HCT116 (cell line): ENCODE data around the gene ACBD3. TPM values are rescaled to one million over a fixed set of nuclear protein-coding genes. Genes with fewer than 3 reads are reported as not detected.

Experiments used
- ATAC-seq: fragments of 200-7000 bp; cut with Tn5 transposase; 2 replicates; pipeline ENCODE4 v1.9.1; 2020; ENCODE audit warnings: mild to moderate bottlenecking, moderate library complexity
- BruUV-seq: library from RNA; stranded (reverse); fragments of 400-500 nt; replicated peaks from 2 replicates; lab custom pipeline; 2021; lab: Mats Ljungman, UMichigan
- CTCF ChIA-PET: fragments of 300-600 bp; sonication (Branson Sonifier 250); formaldehyde crosslinking; loops from one replicate; lab custom pipeline; 2021; ENCODE audit warnings: antibody characterized with exemption; lab: Charles Lee
- POLR2A ChIA-PET: fragments of 300-600, 350-600 bp; sonication (Branson Sonifier 250); formaldehyde crosslinking; loops from one replicate; lab custom pipeline; 2021; ENCODE audit warnings: antibody characterized with exemption; lab: Charles Lee
- RAD21 ChIA-PET, 2 experiments: fragments of 300-600 bp; sonication (Branson Sonifier 250); formaldehyde crosslinking; loops; one replicate each; lab custom pipeline; 2023; ENCODE audit warnings: low total read pairs in 2 of 2; ENCODE audit not compliant: uncharacterized antibody in 2 of 2, unreplicated experiment in 2 of 2, low non-redundant PET in 1 of 2; lab: Charles Lee
- DNase-seq: peaks from one replicate; pipeline ENCODE4 v3.0.0-alpha.2; 2010; ENCODE audit warnings: low read depth, low spot score
- H2AFZ ChIP-seq: fragments of 200-600 bp; shearing (Covaris generic), sonication (generic); 2 replicates; pipeline ENCODE4 v1.6.1; 2017; ENCODE audit warnings: low read depth, mixed run types, mixed read lengths, antibody characterized with exemption, low read length; ENCODE audit not compliant: poor library complexity, severe bottlenecking
- H3K27ac ChIP-seq: 2 replicates; pipeline ENCODE4 v1.5.1; 2012; ENCODE audit warnings: low read depth, low read length
- H3K27me3 ChIP-seq: fragments of 200-600 bp; sonication (generic); 2 replicates; pipeline ENCODE4 v1.6.1; 2016; ENCODE audit warnings: mixed run types, low read length, mixed read lengths; ENCODE audit not compliant: insufficient read depth
- H3K36me3 ChIP-seq, 2 experiments: fragments of 200-500 bp in 1 of 2; fragments of 200-600 bp in 1 of 2; sonication (Bioruptor generic) in 1 of 2; sonication (generic) in 1 of 2; 2 replicates each; pipeline versions ENCODE4 v1.5.1 to v1.6.1; 2014 to 2016; ENCODE audit warnings: low read length in 2 of 2, inconsistent platforms in 1 of 2, mixed read lengths in 1 of 2, mixed run types in 1 of 2; ENCODE audit not compliant: insufficient read depth in 2 of 2, control insufficient read depth in 1 of 2
- H3K4me1 ChIP-seq, 2 experiments: fragments of 200-600 bp in 1 of 2; sonication (generic) in 1 of 2; 2 replicates each; pipeline versions ENCODE4 v1.5.1 to v1.6.1; 2012 to 2017; ENCODE audit warnings: low read length in 2 of 2, inconsistent platforms in 1 of 2, mild to moderate bottlenecking in 1 of 2, mixed read lengths in 1 of 2, mixed run types in 1 of 2, moderate library complexity in 1 of 2; ENCODE audit not compliant: insufficient read depth in 2 of 2, control insufficient read depth in 1 of 2
- H3K4me2 ChIP-seq: fragments of 200-600 bp; sonication (generic); 2 replicates; pipeline ENCODE4 v1.6.1; 2017; ENCODE audit warnings: mixed run types, low read length, mixed read lengths
- H3K4me3 ChIP-seq, 2 experiments: fragments of 200-600 bp in 1 of 2; sonication (generic) in 1 of 2; replicated peaks in 1 of 2; 2 replicates each; pipeline ENCODE4 v1.5.1; 2011 to 2016; ENCODE audit warnings: low read length in 2 of 2, control low read depth in 1 of 2, low read depth in 1 of 2, mild to moderate bottlenecking in 1 of 2, mixed read lengths in 1 of 2, mixed run types in 1 of 2
- H3K79me2 ChIP-seq: fragments of 200-600 bp; sonication (generic); 2 replicates; pipeline ENCODE4 v1.6.1; 2017; ENCODE audit warnings: mild to moderate bottlenecking, mixed run types, low read length, moderate library complexity, mixed read lengths; ENCODE audit not compliant: insufficient read depth
- H3K9ac ChIP-seq: fragments of 200-600 bp; sonication (generic); 2 replicates; pipeline ENCODE4 v1.6.1; 2016; ENCODE audit warnings: low read length, mixed read lengths
- H3K9me2 ChIP-seq: fragments of 200-600 bp; sonication (generic), shearing (Covaris generic); 2 replicates; pipeline ENCODE4 v1.6.1; 2017; ENCODE audit warnings: mixed run types, mild to moderate bottlenecking, moderate library complexity; ENCODE audit not compliant: insufficient read depth
- H3K9me3 ChIP-seq, 2 experiments: fragments of 200-500 bp in 1 of 2; fragments of 200-600 bp in 1 of 2; sonication (Bioruptor generic) in 1 of 2; sonication (generic) in 1 of 2; 2 replicates each; pipeline ENCODE4 v1.6.1; 2014 to 2017; ENCODE audit warnings: low read length in 2 of 2, mixed read lengths in 2 of 2, inconsistent platforms in 1 of 2, low read depth in 1 of 2, mild to moderate bottlenecking in 1 of 2, mixed run types in 1 of 2, moderate library complexity in 1 of 2; ENCODE audit not compliant: control insufficient read depth in 1 of 2, insufficient read depth in 1 of 2
- H4K20me1 ChIP-seq: fragments of 200-600 bp; sonication (generic), shearing (Covaris generic); 2 replicates; pipeline ENCODE4 v1.6.1; 2017; ENCODE audit warnings: mixed run types, mild to moderate bottlenecking, moderate library complexity; ENCODE audit not compliant: insufficient read depth
- CBX3 ChIP-seq: IDR thresholded peaks from 2 replicates; pipeline ENCODE4 v1.6.1; 2012; ENCODE audit warnings: low read depth
- EGR1 ChIP-seq: IDR thresholded peaks from 2 replicates; pipeline ENCODE4 v1.6.1; 2012; ENCODE audit warnings: low read depth
- ELF1 ChIP-seq: IDR thresholded peaks from 2 replicates; pipeline ENCODE4 v1.6.1; 2012; ENCODE audit warnings: low read depth, borderline replicate concordance
- EZH2phosphoT487 ChIP-seq: fragments of 200-600 bp; IDR thresholded peaks from 2 replicates; pipeline ENCODE4 v1.6.1; 2018; ENCODE audit warnings: antibody characterized with exemption, borderline replicate concordance
- POLR2A ChIP-seq: IDR thresholded peaks from 2 replicates; pipeline ENCODE4 v1.7.0; 2011; ENCODE audit warnings: borderline replicate concordance; ENCODE audit not compliant: insufficient read depth, insufficient read length; ENCODE audit errors: extremely low read depth
- POLR2AphosphoS5 ChIP-seq: IDR thresholded peaks from 2 replicates; pipeline ENCODE4 v1.6.1; 2011; ENCODE audit warnings: mild to moderate bottlenecking, low read depth, low read length, moderate library complexity
- RAD21 ChIP-seq: IDR thresholded peaks from 2 replicates; pipeline ENCODE4 v1.6.1; 2012; ENCODE audit warnings: low read depth, mild to moderate bottlenecking
- SIN3A ChIP-seq: IDR thresholded peaks from 2 replicates; pipeline ENCODE4 v1.6.1; 2012; ENCODE audit warnings: low read depth
- SRF ChIP-seq: IDR thresholded peaks from 2 replicates; pipeline ENCODE4 v1.6.1; 2012; ENCODE audit warnings: low read depth
- TCF7L2 ChIP-seq: IDR thresholded peaks from 2 replicates; pipeline ENCODE4 v1.7.0; 2011; ENCODE audit warnings: borderline replicate concordance, inconsistent platforms; ENCODE audit not compliant: insufficient read depth, insufficient read length; ENCODE audit errors: extremely low read depth
- ZFX ChIP-seq: fragments of 450-650 bp; IDR thresholded peaks from 2 replicates; pipeline ENCODE4 v1.6.1; 2017
- ZNF274 ChIP-seq: fragments of 200-500 bp; sonication (Bioruptor generic); IDR thresholded peaks from 2 replicates; pipeline ENCODE4 v1.6.1; 2014; ENCODE audit warnings: mild to moderate bottlenecking, low read depth, low read length, inconsistent platforms
- intact Hi-C: fragments of 100-400 bp; cut with micrococcal nuclease; formaldehyde crosslinking; loops from 2 replicates; pipeline ENCODE4 v1.10.0; 2022
- total RNA-seq: library from RNA; stranded (reverse); gene quantifications from one replicate; pipeline ENCODE4 v1.2.1, GENCODE V29; 2021; ENCODE audit not compliant: unreplicated experiment
- TF ChIP-seq, protein P1 (sequence below), 3 experiments: fragments of 200-600 bp in 1 of 3; sonication (generic) in 1 of 3; IDR thresholded peaks in 2 of 3; conservative IDR thresholded peaks in 1 of 3; 2 replicates each; pipeline ENCODE4 v1.5.1; 2012 to 2017; ENCODE audit warnings: low read depth in 2 of 3, low read length in 2 of 3, antibody characterized with exemption in 1 of 3, borderline replicate concordance in 1 of 3, control low read depth in 1 of 3, mild to moderate bottlenecking in 1 of 3, mixed read lengths in 1 of 3, mixed run types in 1 of 3, moderate library complexity in 1 of 3; ENCODE audit not compliant: insufficient read depth in 1 of 3
- TF ChIP-seq, protein P2 (sequence below): IDR thresholded peaks from 2 replicates; pipeline ENCODE4 v1.6.1; 2011; ENCODE audit warnings: mild to moderate bottlenecking, low read length, moderate library complexity; ENCODE audit not compliant: insufficient replicate concordance; ENCODE audit errors: extremely low read depth
- TF ChIP-seq, protein P3 (sequence below): IDR thresholded peaks from 2 replicates; pipeline ENCODE4 v1.6.1; 2012
- TF ChIP-seq, protein P4 (sequence below): IDR thresholded peaks from 2 replicates; pipeline ENCODE4 v1.6.1; 2012; ENCODE audit warnings: low read depth

Gene ACBD3
- total RNA-seq, 1 experiment from 2014 or later, result 29.6 TPM

DNA sequence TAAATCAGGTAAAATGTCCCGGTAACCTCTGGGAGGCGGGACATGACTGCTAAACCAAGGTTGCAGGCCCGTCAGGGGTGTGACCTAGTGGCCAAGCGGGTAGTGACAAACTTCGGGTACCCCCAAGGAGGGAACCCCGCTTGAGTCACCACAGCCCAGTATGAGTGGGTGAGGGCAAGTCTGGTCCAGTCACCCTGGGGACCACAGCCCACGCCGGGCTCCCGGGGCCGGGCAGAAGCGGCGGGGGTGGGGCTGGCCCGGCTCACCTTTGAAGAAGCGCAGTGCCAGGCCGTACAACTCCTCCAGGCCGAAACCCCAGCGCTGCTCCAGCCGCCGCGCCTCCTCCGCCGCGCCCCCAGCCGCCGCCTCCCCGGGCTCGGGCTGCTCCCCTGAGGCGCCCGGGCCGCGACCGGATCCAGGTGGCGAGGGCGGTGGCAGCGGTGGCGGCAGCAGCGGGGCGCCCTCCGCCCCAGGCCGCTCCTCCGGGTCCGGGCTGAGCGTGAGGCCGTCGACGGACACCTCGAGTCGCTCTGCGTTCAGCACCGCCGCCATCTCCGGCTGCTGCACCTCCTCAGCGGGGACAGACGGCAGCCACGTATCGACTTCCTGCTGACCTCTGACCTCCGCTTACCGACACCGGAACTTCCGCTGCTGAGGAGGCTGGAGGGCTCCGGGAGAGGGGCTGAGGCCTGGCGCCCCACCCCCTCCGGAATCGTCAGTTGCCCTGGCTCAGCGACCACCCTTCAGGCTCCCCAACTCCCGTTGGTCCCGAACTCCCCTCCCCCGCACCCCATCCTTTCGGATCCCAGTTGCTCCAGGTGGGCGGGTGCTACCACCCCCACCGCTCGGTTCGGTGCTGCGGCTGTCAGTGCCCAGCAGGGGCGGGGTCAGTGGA, at the start of gene ACBD3 (continued):
- TF ChIP-seq ELF1 (peak; percentile 44; the same call in 1 of the 2 replicates), SIN3A (peak; percentile 82), CBX3 (no peak), TCF7L2 (no peak), RAD21 (no peak), EZH2phosphoT487 (no peak), ZNF274 (no peak)

DNA sequence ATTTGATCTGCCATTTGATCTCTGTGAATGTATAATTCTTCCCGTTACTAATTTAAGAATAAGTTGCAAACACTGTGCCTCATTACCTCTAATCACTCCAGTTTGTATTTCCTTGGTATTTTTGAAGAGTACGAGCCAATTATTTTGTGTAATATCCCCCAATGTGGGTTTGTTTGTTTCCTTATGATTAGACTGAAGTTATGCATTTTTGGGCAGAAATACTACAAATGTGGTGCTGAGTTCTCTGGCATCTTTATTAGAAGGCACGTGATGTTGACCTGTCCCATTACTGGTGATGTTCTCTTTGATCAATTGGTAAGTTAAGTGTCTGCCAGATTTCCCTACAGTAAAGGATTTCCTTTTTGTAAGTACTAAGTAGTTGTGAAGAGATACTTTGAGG, 47.3 kb upstream of the ACBD3 start:
- no peak overlapping the region for H3K9ac ChIP-seq
- no peak overlapping the region for H3K4me3 ChIP-seq
- intact Hi-C loops, result no loop called here
- H3K27me3 ChIP-seq, result no peaks in the 10 kb centered on the region
- H4K20me1 ChIP-seq, result no peaks in the 10 kb centered on the region
- DNase-seq, result no peak
- H3K9me2 ChIP-seq, result no peaks in the 10 kb centered on the region
- no peaks in the 10 kb centered on the region for H3K9me3 ChIP-seq
- peaks cover 7 to 12% of the 10 kb centered on the region in 2 experiments; a peak in 3 of 4 replicates for H3K36me3 ChIP-seq
- H2AFZ ChIP-seq, result no peak overlapping the region
- ChIA-PET RAD21 (no interaction called here), CTCF (no interaction called here), POLR2A (no interaction called here)
- no TSS peak for BruUV-seq
- TF ChIP-seq, protein P1, sequence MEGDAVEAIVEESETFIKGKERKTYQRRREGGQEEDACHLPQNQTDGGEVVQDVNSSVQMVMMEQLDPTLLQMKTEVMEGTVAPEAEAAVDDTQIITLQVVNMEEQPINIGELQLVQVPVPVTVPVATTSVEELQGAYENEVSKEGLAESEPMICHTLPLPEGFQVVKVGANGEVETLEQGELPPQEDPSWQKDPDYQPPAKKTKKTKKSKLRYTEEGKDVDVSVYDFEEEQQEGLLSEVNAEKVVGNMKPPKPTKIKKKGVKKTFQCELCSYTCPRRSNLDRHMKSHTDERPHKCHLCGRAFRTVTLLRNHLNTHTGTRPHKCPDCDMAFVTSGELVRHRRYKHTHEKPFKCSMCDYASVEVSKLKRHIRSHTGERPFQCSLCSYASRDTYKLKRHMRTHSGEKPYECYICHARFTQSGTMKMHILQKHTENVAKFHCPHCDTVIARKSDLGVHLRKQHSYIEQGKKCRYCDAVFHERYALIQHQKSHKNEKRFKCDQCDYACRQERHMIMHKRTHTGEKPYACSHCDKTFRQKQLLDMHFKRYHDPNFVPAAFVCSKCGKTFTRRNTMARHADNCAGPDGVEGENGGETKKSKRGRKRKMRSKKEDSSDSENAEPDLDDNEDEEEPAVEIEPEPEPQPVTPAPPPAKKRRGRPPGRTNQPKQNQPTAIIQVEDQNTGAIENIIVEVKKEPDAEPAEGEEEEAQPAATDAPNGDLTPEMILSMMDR (IDR thresholded peaks at IDR 0.05 in 2 of 3, conservative IDR thresholded peaks at IDR 0.05 in 1 of 3; ENCODE audit: borderline replicate concordance in 1 of 3, insufficient read depth in 1 of 3, low read depth in 2 of 3, low read length in 2 of 3), result no peak
- TF ChIP-seq POLR2AphosphoS5 (no peak), POLR2A (no peak), EGR1 (no peak), ZFX (no peak), SRF (no peak), CBX3 (no peak), RAD21 (no peak), TCF7L2 (no peak)
- TF ChIP-seq, protein P2, sequence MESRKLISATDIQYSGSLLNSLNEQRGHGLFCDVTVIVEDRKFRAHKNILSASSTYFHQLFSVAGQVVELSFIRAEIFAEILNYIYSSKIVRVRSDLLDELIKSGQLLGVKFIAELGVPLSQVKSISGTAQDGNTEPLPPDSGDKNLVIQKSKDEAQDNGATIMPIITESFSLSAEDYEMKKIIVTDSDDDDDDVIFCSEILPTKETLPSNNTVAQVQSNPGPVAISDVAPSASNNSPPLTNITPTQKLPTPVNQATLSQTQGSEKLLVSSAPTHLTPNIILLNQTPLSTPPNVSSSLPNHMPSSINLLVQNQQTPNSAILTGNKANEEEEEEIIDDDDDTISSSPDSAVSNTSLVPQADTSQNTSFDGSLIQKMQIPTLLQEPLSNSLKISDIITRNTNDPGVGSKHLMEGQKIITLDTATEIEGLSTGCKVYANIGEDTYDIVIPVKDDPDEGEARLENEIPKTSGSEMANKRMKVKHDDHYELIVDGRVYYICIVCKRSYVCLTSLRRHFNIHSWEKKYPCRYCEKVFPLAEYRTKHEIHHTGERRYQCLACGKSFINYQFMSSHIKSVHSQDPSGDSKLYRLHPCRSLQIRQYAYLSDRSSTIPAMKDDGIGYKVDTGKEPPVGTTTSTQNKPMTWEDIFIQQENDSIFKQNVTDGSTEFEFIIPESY, result no peak
- TF ChIP-seq, protein P3, sequence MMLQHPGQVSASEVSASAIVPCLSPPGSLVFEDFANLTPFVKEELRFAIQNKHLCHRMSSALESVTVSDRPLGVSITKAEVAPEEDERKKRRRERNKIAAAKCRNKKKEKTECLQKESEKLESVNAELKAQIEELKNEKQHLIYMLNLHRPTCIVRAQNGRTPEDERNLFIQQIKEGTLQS, result no peak
- TF ChIP-seq, protein P4, sequence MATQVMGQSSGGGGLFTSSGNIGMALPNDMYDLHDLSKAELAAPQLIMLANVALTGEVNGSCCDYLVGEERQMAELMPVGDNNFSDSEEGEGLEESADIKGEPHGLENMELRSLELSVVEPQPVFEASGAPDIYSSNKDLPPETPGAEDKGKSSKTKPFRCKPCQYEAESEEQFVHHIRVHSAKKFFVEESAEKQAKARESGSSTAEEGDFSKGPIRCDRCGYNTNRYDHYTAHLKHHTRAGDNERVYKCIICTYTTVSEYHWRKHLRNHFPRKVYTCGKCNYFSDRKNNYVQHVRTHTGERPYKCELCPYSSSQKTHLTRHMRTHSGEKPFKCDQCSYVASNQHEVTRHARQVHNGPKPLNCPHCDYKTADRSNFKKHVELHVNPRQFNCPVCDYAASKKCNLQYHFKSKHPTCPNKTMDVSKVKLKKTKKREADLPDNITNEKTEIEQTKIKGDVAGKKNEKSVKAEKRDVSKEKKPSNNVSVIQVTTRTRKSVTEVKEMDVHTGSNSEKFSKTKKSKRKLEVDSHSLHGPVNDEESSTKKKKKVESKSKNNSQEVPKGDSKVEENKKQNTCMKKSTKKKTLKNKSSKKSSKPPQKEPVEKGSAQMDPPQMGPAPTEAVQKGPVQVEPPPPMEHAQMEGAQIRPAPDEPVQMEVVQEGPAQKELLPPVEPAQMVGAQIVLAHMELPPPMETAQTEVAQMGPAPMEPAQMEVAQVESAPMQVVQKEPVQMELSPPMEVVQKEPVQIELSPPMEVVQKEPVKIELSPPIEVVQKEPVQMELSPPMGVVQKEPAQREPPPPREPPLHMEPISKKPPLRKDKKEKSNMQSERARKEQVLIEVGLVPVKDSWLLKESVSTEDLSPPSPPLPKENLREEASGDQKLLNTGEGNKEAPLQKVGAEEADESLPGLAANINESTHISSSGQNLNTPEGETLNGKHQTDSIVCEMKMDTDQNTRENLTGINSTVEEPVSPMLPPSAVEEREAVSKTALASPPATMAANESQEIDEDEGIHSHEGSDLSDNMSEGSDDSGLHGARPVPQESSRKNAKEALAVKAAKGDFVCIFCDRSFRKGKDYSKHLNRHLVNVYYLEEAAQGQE, result no peak
- no peak for ATAC-seq
- H3K27ac ChIP-seq, result no peak overlapping the region
- no peaks in the 10 kb centered on the region for H3K4me1 ChIP-seq
- no peaks in the 10 kb centered on the region for H3K79me2 ChIP-seq
- no peak overlapping the region for H3K4me2 ChIP-seq
